Measurements from ENCODE around the gene STX1A. TPM values are rescaled to one million over a fixed set of nuclear protein-coding genes. Genes with fewer than 3 reads are reported as not detected.

STX1A gene
- total and polyA plus RNA-seq, 2 of the 4 experiments (the other 2 are of a cell fraction): 9.3 to 22.0 TPM

- H3K18ac ChIP-seq (ENCODE audit: low read depth, low read length): no peak overlapping the region; the same call in 1 of the 2 replicates
- H3K56ac ChIP-seq (ENCODE audit: extremely low read depth, insufficient read depth, low read length): no peak overlapping the region
- H3K9me1 ChIP-seq (ENCODE audit: insufficient read depth, low read length): 0 out of 2 replicates have a peak, but pooled peaks cover 2% of the 10 kb centered on the region
- H2BK5ac ChIP-seq (ENCODE audit: low read depth, low read length, poor library complexity, severe bottlenecking): no peak overlapping the region
- peak overlapping the region; percentile 82 for H3K4me2 ChIP-seq (ENCODE audit: low read depth, low read length)
- peak overlapping the region; percentile 73 for H3K14ac ChIP-seq (replicated peaks; ENCODE audit: low read depth, low read length)
- peak overlapping the region; percentile 14 for H3K27ac ChIP-seq (ENCODE audit: insufficient read depth, low read length)
- no peaks in the 10 kb centered on the region for H4K20me1 ChIP-seq (ENCODE audit: insufficient read depth, low read length)
- peak; percentile 11 for ATAC-seq (ENCODE audit: low read depth)
- BruUV-seq (replicated peaks): no TSS peak
- peaks cover 3% of the 10 kb centered on the region; the same call in 1 of the 2 replicates for H3K27me3 ChIP-seq (ENCODE audit: control insufficient read depth, insufficient read depth, low read length)
- ChIA-PET CTCF (interaction anchor here (0.6 to 0.7 kb wide), 5 partner anchors 34 to 186 kb away, joined by 3 read pairs; no protein-coding TSS in a partner anchor), POLR2A (ENCODE audit: unreplicated experiment) (no interaction called here)
- DNase-seq: no peak
- no peaks in the 10 kb centered on the region; the same call in 1 of the 2 replicates for H3K4me1 ChIP-seq (ENCODE audit: control insufficient read depth, insufficient read depth, low read length)
- H2AFZ ChIP-seq (replicated peaks; ENCODE audit: low read length, poor library complexity): peak overlapping the region; percentile 95
- peak overlapping the region in 1 of 2 experiments; percentile 36; a peak in 2 of 4 replicates for H4K8ac ChIP-seq (ENCODE audit: low read depth in 2 of 2, low read length in 2 of 2)
- H2BK20ac ChIP-seq (ENCODE audit: low read depth, low read length): no peak overlapping the region
- H3K9me3 ChIP-seq (ENCODE audit: control insufficient read depth, insufficient read depth, low read length): no peaks in the 10 kb centered on the region; the same call in 1 of the 2 replicates
- in situ Hi-C loops (cut with MboI; ENCODE audit: low sequenced_read_pairs): no loop called here
- H2AK9ac ChIP-seq (replicated peaks; ENCODE audit: low read depth, low read length, poor library complexity): peak overlapping the region; percentile 91
- no peak overlapping the region for H2AK5ac ChIP-seq (ENCODE audit: low read depth, low read length)
- H3K4ac ChIP-seq (ENCODE audit: low read depth, low read length): 0 out of 2 replicates have a peak overlapping the region, but pooled peaks have one; percentile 24
- H3K23ac ChIP-seq (ENCODE audit: low read depth, low read length): peak overlapping the region; percentile 74; the same call in 1 of the 2 replicates
- 2% methylated on average over 11 of the region's 52 CpGs; no CpG with 5 or more reads in 1 of the 2 experiments for WGBS, 2 experiments (ENCODE audit: extremely low coverage in 2 of 2, insufficient read length in 1 of 2)
- peaks cover 8% of the 10 kb centered on the region; the same call in 1 of the 2 replicates for H3K36me3 ChIP-seq (ENCODE audit: control insufficient read depth, insufficient read depth, low read length)
- intact Hi-C loops (cut with micrococcal nuclease): loop anchor here (5.0 kb wide), 3 partner anchors 41 to 146 kb away; partner anchors contain the start of genes BAZ1B and STX1A
- H4K5ac ChIP-seq (ENCODE audit: low read depth, low read length): 0 out of 2 replicates have a peak overlapping the region, but pooled peaks have one; percentile 35
- peaks cover 0 to 9% of the 10 kb centered on the region in 2 experiments; a peak in 1 of 4 replicates for H3K79me1 ChIP-seq (ENCODE audit: low read depth in 1 of 2, low read length in 2 of 2)
- H2BK15ac ChIP-seq (ENCODE audit: low read depth, low read length): no peak overlapping the region
- dilution Hi-C loops (cut with HindIII; ENCODE audit: low sequenced_read_pairs, unreplicated experiment): no loop called here
- H3K9ac ChIP-seq (ENCODE audit: low read depth, low read length): peak overlapping the region; percentile 84
- peak overlapping the region; percentile 84 for H3K4me3 ChIP-seq (ENCODE audit: insufficient read depth, low read depth, low read length)
- no peak overlapping the region for H4K91ac ChIP-seq (ENCODE audit: insufficient read depth, low read depth, low read length)
- H2BK120ac ChIP-seq (ENCODE audit: low read depth, low read length): no peak overlapping the region
- TF ChIP-seq SMC3 (IDR thresholded peaks at IDR 0.05; ENCODE audit: low read depth, low read length) (no peak), NFE2L2 (IDR thresholded peaks at IDR 0.05; ENCODE audit: low read depth, low read length) (no peak), POLR2A (IDR thresholded peaks at IDR 0.05; ENCODE audit: low read depth, low read length) (no peak), BHLHE40 (IDR thresholded peaks at IDR 0.05; ENCODE audit: low read depth, low read length) (no peak), FOS (IDR thresholded peaks at IDR 0.05; ENCODE audit: low read depth, low read length) (no peak), RCOR1 (IDR thresholded peaks at IDR 0.05; ENCODE audit: insufficient replicate concordance, low read length) (no peak), CTCF (conservative IDR thresholded peaks at IDR 0.05; ENCODE audit: low read depth, low read length) (no peak), MAZ (IDR thresholded peaks at IDR 0.05; ENCODE audit: borderline replicate concordance, low read depth, low read length) (no peak), USF2 (IDR thresholded peaks at IDR 0.05; ENCODE audit: low read depth, low read length) (no peak), CHD1 (IDR thresholded peaks at IDR 0.05; ENCODE audit: low read depth, low read length) (no peak), RFX5 (IDR thresholded peaks at IDR 0.05; ENCODE audit: low read depth, low read length) (no peak), MXI1 (IDR thresholded peaks at IDR 0.05; ENCODE audit: borderline replicate concordance, low read depth, low read length) (no peak)
- TF ChIP-seq, protein P1, sequence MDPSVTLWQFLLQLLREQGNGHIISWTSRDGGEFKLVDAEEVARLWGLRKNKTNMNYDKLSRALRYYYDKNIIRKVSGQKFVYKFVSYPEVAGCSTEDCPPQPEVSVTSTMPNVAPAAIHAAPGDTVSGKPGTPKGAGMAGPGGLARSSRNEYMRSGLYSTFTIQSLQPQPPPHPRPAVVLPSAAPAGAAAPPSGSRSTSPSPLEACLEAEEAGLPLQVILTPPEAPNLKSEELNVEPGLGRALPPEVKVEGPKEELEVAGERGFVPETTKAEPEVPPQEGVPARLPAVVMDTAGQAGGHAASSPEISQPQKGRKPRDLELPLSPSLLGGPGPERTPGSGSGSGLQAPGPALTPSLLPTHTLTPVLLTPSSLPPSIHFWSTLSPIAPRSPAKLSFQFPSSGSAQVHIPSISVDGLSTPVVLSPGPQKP (IDR thresholded peaks at IDR 0.05; ENCODE audit: borderline replicate concordance, low read depth, low read length): no peak
Measured at GRCh38 chr7:73668103-73668885, 51.2 kb downstream of the STX1A start.
